ENCODE measurements around the gene CDH23. TPM values are rescaled to one million over a fixed set of nuclear protein-coding genes. Genes with fewer than 3 reads are reported as not detected.

Gene CDH23
- total and polyA plus RNA-seq, 12 donors, result 1.7 to 20.2 (median 7.8) TPM

DNA sequence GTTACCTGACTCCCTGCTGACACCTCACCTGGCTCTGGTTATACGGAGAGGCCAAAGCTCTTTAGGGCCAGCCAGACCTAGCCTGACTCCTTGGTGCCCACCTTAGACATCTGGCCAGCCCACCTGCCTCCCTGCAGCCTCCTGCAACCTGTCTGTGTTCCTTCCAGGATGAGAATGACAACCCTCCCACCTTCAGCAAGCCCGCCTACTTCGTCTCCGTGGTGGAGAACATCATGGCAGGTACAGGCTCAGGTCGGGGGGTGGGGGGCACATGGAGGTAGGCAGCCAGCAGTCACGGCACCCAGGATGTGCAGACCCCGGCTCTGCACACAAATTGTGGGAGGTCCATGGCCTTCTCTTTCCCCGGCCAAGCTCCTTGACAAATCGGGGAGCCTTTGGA, 290.8 kb downstream of the CDH23 start:
- WGBS, 4 donors, result 73 to 88% (median 82%) methylated on average over 3 to 9 of the region's 9 CpGs
- intact Hi-C loops (cut with DNase I), result no loop called here
- TF ChIP-seq POLR2A (IDR thresholded peaks at IDR 0.05), result no peak
- TF ChIP-seq, protein P1, sequence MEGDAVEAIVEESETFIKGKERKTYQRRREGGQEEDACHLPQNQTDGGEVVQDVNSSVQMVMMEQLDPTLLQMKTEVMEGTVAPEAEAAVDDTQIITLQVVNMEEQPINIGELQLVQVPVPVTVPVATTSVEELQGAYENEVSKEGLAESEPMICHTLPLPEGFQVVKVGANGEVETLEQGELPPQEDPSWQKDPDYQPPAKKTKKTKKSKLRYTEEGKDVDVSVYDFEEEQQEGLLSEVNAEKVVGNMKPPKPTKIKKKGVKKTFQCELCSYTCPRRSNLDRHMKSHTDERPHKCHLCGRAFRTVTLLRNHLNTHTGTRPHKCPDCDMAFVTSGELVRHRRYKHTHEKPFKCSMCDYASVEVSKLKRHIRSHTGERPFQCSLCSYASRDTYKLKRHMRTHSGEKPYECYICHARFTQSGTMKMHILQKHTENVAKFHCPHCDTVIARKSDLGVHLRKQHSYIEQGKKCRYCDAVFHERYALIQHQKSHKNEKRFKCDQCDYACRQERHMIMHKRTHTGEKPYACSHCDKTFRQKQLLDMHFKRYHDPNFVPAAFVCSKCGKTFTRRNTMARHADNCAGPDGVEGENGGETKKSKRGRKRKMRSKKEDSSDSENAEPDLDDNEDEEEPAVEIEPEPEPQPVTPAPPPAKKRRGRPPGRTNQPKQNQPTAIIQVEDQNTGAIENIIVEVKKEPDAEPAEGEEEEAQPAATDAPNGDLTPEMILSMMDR (IDR thresholded peaks at IDR 0.05), result no peak
- H3K27me3 ChIP-seq, result no peaks in the 10 kb centered on the region
- no peak for DNase-seq
- H3K9me3 ChIP-seq (replicated peaks in 1 of 3), result no peaks in the 10 kb centered on the region
- H3K27ac ChIP-seq, result no peak overlapping the region
- H3K36me3 ChIP-seq (replicated peaks in 1 of 2), result no peaks in the 10 kb centered on the region
- H3K4me3 ChIP-seq, result no peak overlapping the region
- no peaks in the 10 kb centered on the region for H3K4me1 ChIP-seq (replicated peaks in 1 of 2)

DNA sequence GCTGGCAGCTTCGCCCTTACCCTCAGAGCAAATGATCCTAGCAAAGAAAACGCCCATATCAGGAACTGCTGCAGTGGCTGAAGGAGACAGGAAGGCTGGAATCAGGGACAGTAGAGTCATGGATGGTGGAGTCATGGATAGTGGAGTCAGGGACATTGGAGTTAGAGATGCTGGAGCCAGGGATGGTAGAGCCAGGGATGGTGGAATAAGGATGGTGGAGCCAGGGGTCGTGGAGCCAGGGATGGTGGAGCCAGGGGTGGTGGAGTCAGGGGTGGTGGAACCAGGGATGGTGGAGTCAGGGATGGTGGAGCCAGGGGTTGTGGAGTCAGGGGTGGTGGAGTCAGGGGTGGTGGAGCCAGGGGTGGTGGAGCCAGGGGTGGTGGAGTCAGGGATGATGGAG, 291.5 kb downstream of the CDH23 start:
- Histone ChIP-seq H3K36me3 (replicated peaks in 1 of 2) (no peaks in the 10 kb centered on the region), H3K4me3 (no peak overlapping the region), H3K4me1 (replicated peaks in 1 of 2) (no peaks in the 10 kb centered on the region), H3K9me3 (replicated peaks in 1 of 3) (no peaks in the 10 kb centered on the region), H3K27me3 (no peaks in the 10 kb centered on the region), H3K27ac (no peak overlapping the region)
- no peak for TF ChIP-seq POLR2A (IDR thresholded peaks at IDR 0.05)
- intact Hi-C loops (cut with DNase I), result no loop called here
- 87 to 95% (median 90%) methylated on average over 3 of the region's 3 CpGs for WGBS, 4 donors
- DNase-seq, result no peak

DNA sequence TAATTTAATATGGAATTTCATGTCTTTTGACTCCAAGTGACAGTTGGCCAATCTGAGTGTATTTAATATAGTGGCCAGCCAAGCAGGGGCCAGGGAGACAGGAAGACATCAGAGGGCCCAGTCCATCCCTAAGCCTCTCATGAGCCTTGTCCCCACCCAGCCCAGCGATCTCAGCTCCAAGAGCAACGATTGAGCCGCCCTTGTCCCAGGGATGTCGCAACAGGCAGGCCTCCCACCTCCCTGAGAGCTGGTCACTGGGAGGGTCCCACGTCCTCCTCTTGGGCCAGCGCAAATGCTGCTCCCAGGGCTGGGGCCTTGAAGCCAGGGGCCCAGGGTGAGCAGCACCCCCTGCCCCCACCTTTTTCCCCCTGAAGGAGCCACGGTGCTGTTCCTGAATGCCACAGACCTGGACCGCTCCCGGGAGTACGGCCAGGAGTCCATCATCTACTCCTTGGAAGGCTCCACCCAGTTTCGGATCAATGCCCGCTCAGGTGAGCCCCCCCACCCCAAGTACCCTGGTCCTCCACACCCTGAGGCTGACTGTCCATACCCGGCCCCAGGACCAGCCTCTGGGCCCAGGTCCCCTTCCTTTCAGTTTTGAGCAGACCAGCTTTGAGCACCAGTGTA, 293.5 kb downstream of the CDH23 start:
- no peak for TF ChIP-seq POLR2A (IDR thresholded peaks at IDR 0.05)
- TF ChIP-seq, protein P1 (IDR thresholded peaks at IDR 0.05), result no peak
- no peak overlapping the region for H3K27ac ChIP-seq
- no peak overlapping the region for H3K4me3 ChIP-seq
- no peaks in the 10 kb centered on the region for H3K27me3 ChIP-seq
- H3K9me3 ChIP-seq (replicated peaks in 1 of 3), result no peaks in the 10 kb centered on the region
- WGBS, 4 donors, result 89 to 93% (median 91%) methylated on average over 6 to 13 of the region's 13 CpGs
- H3K36me3 ChIP-seq (replicated peaks in 1 of 2), result no peaks in the 10 kb centered on the region
- no peak for DNase-seq
- intact Hi-C loops (cut with DNase I), result no loop called here
- H3K4me1 ChIP-seq (replicated peaks in 1 of 2), result peaks cover 0 to 4% of the 10 kb centered on the region in 2 donors

DNA sequence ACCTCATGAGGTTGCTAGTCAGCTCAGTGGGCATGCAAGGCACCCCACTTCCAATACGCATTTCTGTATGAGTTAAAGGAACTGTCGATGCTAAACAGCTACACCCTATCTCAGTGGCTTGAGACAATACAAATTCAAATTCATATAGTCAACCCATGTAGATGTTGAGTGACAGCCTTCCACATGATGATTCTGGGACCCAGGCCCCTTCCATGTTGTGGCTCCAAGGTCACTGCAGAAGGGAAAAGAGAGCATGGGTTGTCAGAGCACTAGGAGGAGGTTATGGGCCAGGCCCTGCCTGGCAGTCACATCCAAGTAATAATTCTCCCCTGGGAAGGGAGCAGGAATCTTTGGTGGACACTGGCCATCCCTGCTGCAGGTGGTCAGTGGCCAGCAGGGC, 294.7 kb downstream of the CDH23 start:
- DNase-seq, result no peak
- intact Hi-C loops (cut with DNase I), result no loop called here
- Histone ChIP-seq H3K27ac (no peak overlapping the region), H3K27me3 (no peaks in the 10 kb centered on the region), H3K4me1 (replicated peaks in 1 of 2) (peaks cover 0 to 8% of the 10 kb centered on the region in 2 donors), H3K4me3 (no peak overlapping the region), H3K36me3 (replicated peaks in 1 of 2) (no peaks in the 10 kb centered on the region), H3K9me3 (replicated peaks in 1 of 3) (no peaks in the 10 kb centered on the region)
- 87 to 100% (median 97%) methylated on average over 2 of the region's 2 CpGs for WGBS, 4 donors
- no peak for TF ChIP-seq POLR2A (IDR thresholded peaks at IDR 0.05)
- TF ChIP-seq, protein P1 (IDR thresholded peaks at IDR 0.05), result no peak

Data from adrenal gland (tissue), 12 donors.